GM19035 (cell line): Measurements from ENCODE around the gene JPH2.

Source experiments
- ATAC-seq: cut with Tn5 transposase; IDR thresholded peaks from one replicate; pipeline ENCODE4 v1.9.1; 2021; ENCODE audit not compliant: unreplicated experiment

JPH2 gene

DNA sequence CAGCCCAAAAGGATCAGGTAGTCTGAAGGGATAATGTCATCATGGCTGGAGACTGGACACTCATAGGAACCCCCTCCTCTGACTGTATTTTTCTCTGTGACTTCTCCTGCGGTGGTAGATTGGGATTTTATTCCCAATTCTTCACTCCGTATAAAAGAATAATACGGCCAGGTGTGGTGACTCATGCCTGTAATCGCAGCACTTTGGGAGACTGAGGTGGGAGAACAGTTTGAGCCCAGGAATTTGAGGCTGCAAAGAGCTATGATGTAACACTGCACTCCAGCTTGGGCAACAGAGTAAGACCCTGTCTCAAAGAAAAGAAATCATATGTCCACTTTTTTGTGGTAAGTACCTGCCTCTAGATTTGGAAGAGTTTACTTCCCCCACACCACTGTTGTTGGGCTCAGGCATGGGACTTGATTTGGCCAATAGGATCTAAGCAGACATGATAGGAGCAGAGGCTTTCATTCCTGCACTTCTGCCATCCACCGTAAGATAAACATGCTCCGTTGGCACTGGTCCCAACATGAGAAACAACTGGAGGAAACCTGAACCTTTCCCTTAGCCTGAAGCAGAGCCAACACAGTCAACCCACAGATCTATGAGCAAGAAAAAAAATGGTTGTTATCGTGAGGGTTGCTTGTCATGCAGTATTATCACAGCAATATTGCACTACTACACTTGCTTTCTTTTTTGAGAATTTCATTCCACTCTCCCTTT, 82.0 kb downstream of the JPH2 start:
- ATAC-seq, result no peak

DNA sequence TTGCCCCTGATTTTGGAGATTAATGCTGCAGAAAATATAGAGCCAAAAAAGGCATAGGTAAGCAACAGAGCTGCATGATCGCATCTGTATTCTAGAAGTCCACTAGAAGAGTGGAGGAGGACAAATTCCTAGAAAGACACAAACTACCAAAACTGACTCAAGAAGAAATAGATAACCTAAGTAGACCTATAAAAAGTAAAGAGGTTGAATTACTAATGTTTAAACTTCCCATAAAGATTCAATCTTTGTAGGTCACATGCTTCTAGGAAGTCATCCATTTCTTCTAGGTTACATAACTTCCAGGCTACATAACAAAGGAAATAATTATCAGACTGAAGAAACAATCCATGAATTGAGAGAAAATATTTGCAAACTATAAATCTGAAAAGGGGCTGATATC, 84.4 kb downstream of the JPH2 start:
- no peak for ATAC-seq

DNA sequence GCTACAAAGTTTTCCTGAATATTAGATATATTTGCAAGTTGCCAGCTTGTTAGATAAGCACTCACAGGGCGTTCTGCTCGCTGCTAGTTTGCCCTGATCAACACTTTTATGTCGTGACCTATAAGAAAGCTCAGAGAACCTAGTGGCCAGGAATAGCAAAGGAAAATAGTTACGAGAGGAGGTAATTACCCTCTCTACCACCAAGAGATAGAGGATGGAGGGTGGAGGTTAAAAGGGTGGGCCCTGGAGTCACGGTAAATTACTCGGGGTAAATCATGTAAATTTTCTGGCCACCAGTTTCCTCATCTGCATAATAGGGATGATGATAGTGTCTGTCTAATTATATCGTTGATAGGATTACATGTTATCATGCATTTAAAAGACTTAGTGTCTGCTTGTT, 87.2 kb downstream of the JPH2 start:
- no peak for ATAC-seq

DNA sequence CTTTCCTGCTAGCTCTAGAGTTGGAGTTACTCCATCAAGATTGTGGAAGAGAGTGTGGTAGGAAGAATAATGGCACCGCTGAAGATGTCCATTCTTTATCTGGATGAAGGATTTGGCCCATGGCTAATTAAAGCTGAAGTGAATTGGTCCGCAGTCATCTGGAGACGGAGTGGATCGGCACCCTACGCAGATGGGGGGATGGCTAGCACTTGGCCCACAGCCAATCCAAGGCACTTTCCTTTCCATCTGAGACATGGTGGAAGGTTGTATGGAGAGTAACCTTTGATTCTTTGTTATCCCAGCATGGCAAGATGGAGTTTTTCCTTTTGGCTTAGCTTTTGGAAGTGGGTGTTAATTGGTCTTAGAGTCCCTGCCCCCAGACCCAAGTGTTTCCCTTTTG, 88.3 kb downstream of the JPH2 start:
- no peak for ATAC-seq

DNA sequence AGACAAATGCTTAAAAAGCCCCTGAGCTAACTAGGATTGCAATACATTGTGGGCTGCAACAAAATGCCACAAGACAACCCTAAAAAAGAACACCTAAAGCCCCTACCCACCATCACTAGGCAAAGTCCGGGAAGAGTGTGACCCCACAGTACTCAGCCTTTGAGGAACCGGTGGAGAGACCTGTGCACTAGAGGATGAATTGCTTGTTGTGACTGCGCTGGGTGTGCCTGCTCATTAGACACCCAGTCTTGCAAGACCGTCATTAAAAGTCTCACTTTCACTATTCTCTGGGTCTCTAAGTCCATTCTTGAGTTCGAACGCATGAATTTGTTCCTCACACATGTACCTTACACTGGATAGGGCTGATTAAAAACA, 88.7 kb downstream of the JPH2 start:
- ATAC-seq, result no peak

DNA sequence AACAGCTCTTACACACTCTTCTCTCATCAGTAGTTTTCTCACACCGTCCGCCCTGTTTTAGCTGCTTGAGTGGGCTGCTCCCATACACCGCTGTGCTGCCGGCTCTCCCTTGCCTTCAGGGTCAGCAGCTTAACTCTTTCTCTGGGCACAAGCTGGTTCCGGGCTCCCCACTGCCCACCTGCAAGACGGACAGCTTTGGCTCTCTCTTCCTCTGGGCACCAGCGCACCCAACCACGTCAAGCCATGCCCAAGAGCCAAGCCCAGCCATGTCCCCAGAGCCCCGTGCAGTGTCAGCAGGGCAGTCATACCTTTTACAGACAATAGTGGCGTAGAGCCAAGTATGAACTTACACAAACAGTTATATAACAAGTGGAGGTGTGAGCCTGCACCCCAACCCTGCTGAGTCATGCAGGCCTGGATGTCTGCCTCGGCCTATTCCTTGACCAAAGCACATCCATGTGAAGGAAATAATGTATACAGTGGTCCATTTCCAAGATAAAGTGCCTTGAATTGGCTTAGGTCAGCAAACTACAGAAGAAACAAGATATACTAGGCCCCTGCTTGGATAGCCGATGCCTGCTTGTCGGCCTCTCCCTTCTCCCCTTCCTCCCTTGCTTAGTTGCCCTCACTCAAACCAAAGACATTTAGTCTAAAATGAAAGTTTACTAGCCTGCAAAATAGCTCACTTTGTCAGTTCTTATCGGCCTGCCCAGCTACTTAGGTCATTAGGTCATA, 89.3 kb downstream of the JPH2 start:
- no peak for ATAC-seq

DNA sequence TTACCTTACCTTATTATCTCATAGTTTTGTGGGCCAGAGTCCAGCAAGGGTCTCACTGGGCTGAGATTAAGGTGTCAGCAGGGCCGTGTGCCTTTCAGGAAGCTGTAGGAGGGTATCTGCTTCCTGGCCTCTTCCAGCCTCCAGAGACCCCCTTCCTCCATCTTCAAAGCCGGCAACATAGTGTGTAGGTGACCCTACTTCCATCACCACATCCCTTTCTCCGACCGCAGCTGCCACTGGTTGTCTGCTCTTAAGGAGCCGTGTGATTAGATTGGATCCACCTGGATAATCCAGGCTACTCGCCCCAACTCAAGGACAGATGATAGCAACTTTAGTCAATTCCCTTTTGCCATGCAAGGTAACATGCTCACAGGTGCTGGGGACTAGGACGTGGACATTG, 91.2 kb downstream of the JPH2 start:
- ATAC-seq, result no peak

DNA sequence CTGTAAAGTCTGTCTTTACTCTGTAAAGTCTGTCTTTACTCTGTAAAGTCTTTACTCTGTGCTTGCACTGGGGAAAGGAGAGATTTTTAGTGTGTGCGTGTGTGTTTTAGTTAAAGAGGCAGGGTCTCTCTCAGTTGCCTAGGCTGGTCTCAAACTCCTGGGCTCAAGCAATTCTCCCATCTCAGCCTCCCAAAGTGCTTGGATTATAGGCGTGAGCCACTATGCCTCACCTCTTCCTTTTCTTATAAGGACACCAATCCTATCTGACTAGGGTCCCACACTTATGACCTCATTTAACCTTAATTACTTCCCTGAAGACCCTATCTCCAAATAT, 93.8 kb downstream of the JPH2 start:
- ATAC-seq, result no peak

DNA sequence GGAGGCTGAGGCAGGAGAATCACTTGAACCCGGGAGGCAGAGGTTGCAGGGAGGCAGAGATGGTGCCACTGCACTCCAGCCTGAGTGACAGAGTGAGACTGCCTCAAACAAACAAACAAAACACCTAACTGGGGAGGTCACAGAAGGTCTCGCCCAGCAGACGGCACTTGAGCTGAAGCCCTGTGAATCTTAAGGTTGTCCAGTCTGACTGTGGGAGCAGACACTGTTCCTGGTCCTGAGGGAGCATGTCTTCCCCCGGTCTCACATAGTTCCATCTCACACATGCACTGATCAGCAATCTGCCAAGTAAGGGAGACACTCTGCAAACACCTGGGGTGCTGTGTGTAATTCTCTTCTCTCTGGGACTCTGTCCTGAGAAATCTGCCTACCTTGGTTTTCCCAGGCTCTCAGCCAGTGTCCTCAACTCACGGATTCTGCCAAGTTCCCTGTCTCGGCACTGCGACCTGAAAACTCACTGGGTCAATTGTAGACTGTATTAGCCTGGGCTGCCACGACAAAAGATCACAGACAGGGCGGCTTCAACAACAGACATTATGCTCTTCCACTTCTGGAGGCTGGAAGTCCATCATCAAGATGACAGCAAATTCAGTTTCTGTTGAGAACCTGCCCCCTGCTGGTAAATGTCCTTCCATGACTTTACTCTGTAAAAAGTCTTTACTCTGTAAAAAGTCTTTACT, 94.3 kb downstream of the JPH2 start:
- ATAC-seq, result no peak

DNA sequence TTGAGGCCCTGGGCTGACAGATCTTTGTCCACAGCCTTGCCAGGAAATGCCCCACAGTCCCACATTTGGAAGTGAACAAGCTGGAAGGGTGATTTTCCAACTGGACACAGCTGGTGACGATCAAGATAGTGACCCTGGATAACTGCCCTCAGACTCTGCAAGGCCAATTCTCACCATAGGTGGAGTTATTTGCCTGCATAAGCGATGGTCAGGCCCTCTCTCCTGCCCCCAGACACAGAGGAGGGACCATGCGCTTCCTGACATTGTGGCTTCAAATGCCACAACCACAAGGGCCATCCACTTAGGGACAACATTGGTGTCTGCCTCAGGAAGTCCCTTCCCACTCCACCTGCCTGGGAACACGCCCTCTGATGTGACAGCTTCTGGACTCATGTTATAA, 96.0 kb downstream of the JPH2 start:
- ATAC-seq, result no peak

DNA sequence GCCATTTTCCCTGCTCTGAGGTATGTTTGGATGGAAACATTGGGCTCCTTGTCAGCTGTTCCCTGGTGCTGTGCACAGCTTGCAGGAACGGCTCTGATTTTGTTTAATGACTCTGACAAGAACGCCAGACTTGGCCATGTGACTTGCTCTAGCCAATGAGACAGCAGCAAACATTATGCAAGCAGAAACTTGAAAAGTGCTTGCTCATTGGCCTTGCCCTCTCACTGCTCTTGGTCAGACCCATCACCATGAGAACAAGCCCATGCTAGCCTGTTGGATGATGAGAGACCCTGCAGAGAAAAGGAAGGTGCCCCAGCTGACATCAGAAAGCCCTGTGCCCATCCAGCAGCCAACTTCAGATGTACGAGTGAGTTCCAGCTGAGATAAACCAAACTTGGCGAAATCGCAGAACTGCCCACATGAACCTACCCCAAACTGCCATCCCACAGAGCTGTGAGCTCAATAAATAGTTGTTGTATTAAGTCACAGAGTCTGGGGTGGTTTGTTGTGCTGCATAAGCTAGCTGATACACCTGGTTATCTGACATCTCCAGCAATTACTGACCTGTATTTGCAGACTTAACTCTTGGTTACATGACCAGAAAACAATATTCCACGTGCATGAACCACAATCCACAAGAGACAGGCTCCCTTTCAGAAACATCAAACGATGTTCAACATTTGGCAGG, 96.9 kb downstream of the JPH2 start:
- no peak for ATAC-seq

DNA sequence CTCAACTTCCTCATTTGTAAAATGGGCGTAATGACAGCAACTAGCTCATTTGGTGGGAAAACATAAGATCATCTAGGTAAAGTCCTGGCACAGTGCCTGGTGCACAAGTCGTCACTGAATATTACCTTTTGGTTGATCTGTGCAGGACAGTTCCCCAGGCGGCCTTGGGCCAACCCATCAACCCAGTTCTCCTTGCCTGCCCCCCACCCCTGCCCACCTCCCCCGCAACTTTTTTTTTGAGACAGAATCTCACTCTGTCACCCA, 99.2 kb downstream of the JPH2 start:
- ATAC-seq, result no peak

DNA sequence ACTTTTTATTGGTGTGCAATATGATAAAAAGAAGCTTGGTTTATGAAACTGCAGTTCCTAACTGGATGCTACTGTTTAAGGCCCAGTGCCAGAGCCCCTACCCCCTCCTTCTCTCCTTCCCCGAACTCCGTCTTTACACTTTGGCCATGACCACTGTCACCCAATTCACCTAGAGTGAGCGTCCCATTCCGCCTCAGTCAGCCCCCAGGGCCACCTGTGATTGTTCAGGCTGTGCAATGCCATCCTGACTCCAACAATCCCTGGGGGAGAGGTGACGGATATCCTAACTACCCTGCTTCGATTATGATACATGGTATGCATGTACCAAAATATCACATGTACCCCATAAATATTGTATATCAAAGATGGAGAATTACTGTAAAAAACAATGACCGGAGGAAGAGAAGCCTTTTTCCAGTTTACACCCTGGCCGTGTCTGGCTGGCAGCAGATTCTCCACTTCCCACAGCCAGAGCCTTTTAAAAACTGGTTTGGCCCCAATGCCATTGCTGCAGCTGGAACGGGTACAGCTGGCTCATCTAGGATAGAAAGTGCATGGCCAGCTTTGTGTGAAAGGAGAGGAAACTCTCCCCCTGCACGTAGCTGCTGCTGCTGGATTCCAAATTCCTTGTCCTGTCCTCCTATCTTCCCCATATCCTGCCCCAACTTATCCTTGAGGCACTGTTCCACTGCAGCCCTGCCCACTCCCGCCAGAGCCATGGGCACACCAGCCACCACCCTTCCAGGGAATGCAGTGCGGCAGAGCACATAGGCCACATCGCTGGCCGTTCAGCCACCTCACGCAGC, 99.7 kb downstream of the JPH2 start:
- ATAC-seq, result no peak

DNA sequence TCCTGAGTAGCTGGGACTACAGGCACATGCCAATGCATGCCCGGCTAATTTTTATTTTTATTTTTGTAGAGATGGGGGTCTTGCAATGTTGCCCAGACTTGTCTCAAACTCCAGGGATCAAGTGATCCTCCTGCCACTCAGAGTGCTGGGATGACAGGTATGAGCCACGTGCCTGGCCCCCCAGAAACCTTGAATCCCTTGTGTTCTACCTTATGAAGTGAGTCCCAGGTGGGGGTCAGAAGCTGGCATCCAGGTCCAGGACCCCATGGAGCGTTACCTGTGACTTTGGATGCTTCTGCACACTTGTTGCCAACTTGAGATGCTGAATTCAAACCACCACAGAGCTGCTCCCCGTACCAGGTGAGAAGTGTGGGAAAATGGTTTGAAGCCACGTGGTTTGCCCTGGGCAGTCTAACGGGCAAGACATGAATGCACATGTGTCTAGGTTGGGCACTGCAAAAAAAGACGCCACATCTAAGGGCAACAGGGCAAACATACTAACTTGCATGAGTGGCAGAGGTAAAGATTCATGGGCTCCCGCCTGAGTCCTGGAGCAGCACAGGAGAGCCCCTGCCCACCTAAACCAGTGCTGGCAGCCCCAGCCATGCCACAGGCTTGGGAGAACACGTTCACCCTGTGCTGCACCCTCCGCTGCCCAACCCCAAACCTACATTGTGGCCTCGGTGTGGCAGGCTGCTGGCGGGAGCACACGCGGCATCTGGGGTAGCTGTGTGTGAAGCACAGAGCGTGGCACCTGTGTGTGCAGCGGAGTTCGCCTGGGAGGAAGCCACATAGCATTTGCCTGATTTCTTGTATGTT, 101.2 kb downstream of the JPH2 start:
- no peak for ATAC-seq

DNA sequence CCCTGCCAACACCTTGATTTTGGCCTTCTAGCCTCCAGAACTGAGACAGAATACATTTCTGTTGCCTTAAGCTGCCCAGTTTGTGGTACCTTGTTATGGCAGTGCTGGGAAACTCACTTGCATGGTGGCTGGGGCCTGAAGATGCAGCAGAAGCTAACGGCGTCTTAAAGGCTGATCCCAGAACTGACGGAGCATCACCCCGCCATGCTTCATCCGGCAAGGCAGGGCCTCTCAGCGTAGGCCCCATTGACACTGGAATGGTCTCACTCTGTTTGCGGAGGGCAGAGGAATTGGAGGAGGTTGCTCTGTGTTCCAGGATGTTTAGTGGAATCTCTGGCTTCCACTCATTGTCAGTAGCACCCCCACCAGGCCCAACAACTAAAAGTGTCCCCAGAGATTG, 102.1 kb downstream of the JPH2 start:
- ATAC-seq, result no peak

DNA sequence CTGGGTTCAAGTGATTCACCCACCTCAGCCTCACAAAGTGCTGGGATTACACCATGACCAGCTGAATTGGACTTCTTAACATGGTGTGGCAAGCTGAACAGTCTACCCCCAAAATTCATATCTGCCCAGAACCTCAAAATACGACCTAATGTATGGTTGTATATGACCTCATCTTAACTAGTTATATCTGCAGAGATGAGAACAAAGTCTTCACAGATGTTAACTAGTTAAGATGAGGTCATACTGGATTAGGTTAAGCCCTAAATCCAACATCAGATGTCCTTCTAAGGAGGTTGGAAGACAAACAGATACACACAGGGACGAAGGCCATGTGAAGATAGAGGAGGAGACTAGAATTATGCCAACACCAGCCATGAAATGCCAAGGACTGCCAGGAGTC, 102.5 kb downstream of the JPH2 start:
- ATAC-seq, result no peak

DNA sequence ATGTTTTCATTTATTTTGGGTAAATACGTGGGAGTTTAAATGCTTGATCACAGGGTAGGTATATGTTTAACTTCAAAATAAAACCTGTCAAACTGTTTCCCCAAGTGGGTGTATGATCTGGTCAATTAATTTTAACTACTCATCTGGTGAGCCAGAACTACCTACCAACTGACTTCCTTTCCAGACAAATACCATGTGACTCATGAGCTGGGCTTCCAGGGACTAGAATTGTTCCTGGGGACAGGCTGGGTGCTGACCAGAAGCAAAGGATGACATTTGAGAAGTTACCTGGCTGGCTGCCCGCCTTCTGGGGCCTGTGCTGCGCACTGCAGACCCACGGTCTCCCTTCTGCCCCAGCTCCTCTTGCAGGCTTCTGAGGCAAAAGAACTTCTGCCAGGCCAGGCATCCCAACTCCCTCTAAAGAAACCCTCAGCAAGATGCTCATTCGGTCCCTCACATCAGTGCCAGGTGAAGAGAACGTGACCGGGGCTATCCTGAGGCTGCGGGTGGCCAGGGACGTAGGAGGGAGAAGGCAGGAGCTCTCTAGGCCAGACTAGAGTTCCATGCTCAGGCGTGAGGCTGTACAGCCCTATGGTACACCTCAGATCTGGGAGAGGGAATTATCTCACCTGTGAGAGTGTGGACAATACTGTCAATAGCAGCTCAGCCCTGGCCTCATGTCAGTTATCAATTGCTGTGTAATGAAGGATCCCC, 103.6 kb downstream of the JPH2 start:
- ATAC-seq, result no peak

DNA sequence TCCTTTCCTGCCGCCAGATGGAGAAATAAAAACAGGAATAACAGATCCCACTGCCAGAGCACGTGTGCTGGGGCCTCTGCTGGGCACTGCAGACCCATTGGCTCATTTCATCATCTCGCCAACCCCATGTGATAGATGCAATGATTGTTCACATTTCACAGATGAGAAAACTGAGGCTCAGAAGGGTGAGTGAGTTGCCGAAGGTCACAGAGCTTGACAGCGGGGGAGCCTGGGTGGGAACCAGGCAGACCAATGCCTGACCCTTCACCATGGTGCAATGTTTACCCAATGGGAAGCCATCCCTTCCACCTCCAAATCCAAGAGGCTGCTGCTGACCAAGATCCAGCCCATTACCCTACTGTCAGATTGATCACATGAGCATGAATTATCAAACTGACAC, 105.1 kb downstream of the JPH2 start:
- ATAC-seq, result no peak

DNA sequence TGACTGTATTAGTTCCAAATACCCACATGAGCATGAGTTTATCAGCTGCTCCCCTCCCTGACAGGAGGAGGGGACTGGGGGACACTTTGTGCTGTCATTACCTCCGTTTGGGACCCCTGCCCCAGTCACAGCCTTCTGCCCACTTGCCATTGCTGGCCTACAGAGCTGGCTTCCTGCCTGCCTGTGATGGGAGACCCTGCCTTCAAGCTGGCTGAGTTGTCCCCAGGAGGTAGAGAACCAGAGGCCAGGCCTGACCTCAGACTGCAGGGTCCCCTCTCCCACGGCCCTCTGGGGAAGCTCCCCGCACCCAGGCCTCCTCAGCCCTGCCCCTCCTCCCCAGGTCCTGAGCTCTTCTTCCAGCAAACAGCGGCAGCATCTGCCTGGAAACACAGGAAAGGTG, 105.5 kb downstream of the JPH2 start:
- no peak for ATAC-seq
